ENCODE results near the gene PLXNA2. TPM values are rescaled to one million over a fixed set of nuclear protein-coding genes. Genes with fewer than 3 reads are reported as not detected.

The PLXNA2 gene
- total and polyA plus RNA-seq, 7 donors, result 4.4 to 33.6 (median 20.8) TPM

GRCh38 chr1:208044589-208045462 lies 199.4 kb downstream of the PLXNA2 start:
- H3K27ac ChIP-seq, result no peak overlapping the region
- no peaks in the 10 kb centered on the region for H3K9me3 ChIP-seq
- DNase-seq (no peak), ATAC-seq (no peak)
- peaks cover 23% of the 10 kb centered on the region for H3K4me1 ChIP-seq
- TF ChIP-seq CTCF (IDR thresholded peaks at IDR 0.05), result no peak
- no peak overlapping the region for H3K4me3 ChIP-seq
- peaks cover 0 to 61% of the 10 kb centered on the region in 2 donors for H3K36me3 ChIP-seq (ENCODE audit: insufficient read depth in 1 of 2, low read depth in 1 of 2)
- no peaks in the 10 kb centered on the region for H3K27me3 ChIP-seq (ENCODE audit: insufficient read depth in 3 of 3, low read length in 2 of 3)
- intact Hi-C loops (cut with DNase I), result no loop called here
- WGBS, 3 donors, result 89 to 90% (median 89%) methylated on average over 27 of the region's 27 CpGs

- H3K4me3 ChIP-seq, result no peak overlapping the region
- H3K36me3 ChIP-seq (ENCODE audit: insufficient read depth in 1 of 2, low read depth in 1 of 2), result peaks cover 0 to 72% of the 10 kb centered on the region in 2 donors
- no peak for DNase-seq
- intact Hi-C loops (cut with DNase I), result no loop called here
- no peak for ATAC-seq
- H3K4me1 ChIP-seq, result peaks cover 23% of the 10 kb centered on the region
- 62 to 72% (median 72%) methylated on average over 10 of the region's 10 CpGs for WGBS, 3 donors
- TF ChIP-seq CTCF (IDR thresholded peaks at IDR 0.05), result no peak
- H3K27me3 ChIP-seq (ENCODE audit: insufficient read depth in 3 of 3, low read length in 2 of 3), result no peaks in the 10 kb centered on the region
- H3K27ac ChIP-seq, result no peak overlapping the region
- no peaks in the 10 kb centered on the region for H3K9me3 ChIP-seq
These were observed 200.4 kb downstream of the PLXNA2 start for GRCh38 chr1:208043691-208044181.

- H3K27me3 ChIP-seq (ENCODE audit: insufficient read depth in 3 of 3, low read length in 2 of 3), result no peaks in the 10 kb centered on the region
- ATAC-seq, result no peak
- no peak overlapping the region for H3K27ac ChIP-seq
- DNase-seq, result no peak
- H3K4me1 ChIP-seq, result peaks cover 17% of the 10 kb centered on the region
- no peak overlapping the region for H3K4me3 ChIP-seq
- H3K9me3 ChIP-seq, result no peaks in the 10 kb centered on the region
- intact Hi-C loops (cut with DNase I), result no loop called here
- 90 to 91% (median 91%) methylated on average over 13 of the region's 13 CpGs for WGBS, 3 donors
- no peak for TF ChIP-seq CTCF (IDR thresholded peaks at IDR 0.05)
- H3K36me3 ChIP-seq (ENCODE audit: insufficient read depth in 1 of 2, low read depth in 1 of 2), result peaks cover 0 to 81% of the 10 kb centered on the region in 2 donors
These were observed 201.3 kb downstream of the PLXNA2 start for GRCh38 chr1:208042868-208043267.

GRCh38 chr1:208042041-208042615 lies 202.1 kb downstream of the PLXNA2 start:
- DNase-seq (no peak), ATAC-seq (no peak)
- intact Hi-C loops (cut with DNase I), result no loop called here
- Histone ChIP-seq H3K36me3 (ENCODE audit: insufficient read depth in 1 of 2, low read depth in 1 of 2) (peaks cover 0 to 88% of the 10 kb centered on the region in 2 donors), H3K27me3 (ENCODE audit: insufficient read depth in 3 of 3, low read length in 2 of 3) (no peaks in the 10 kb centered on the region), H3K4me3 (no peak overlapping the region), H3K4me1 (peaks cover 9% of the 10 kb centered on the region), H3K9me3 (no peaks in the 10 kb centered on the region), H3K27ac (no peak overlapping the region)
- no peak for TF ChIP-seq CTCF (IDR thresholded peaks at IDR 0.05)
- 87% methylated on average over 22 of the region's 22 CpGs for WGBS, 3 donors

Data from psoas muscle (tissue), 8 donors.